ENCODE data around the gene PYGM. TPM values are rescaled to one million over a fixed set of nuclear protein-coding genes. Genes with fewer than 3 reads are reported as not detected.

The PYGM gene
- total RNA-seq, 1 experiment from 2014 or later, result 1.6 TPM

- TF ChIP-seq EZH2 (IDR thresholded peaks at IDR 0.05; ENCODE audit: low read depth), result no peak
- Histone ChIP-seq H3K4me3 (no peak overlapping the region), H3K36me3 (ENCODE audit: low read depth) (no peaks in the 10 kb centered on the region), H3F3A (ENCODE audit: insufficient read depth, low read depth) (peaks cover 6% of the 10 kb centered on the region; the same call in 1 of the 2 replicates), H2AFZ (no peak overlapping the region), H4K20me1 (ENCODE audit: insufficient read depth) (no peaks in the 10 kb centered on the region), H3K79me2 (ENCODE audit: low read depth) (no peaks in the 10 kb centered on the region), H3K27ac (no peak overlapping the region), H3K4me1 (replicated peaks; ENCODE audit: insufficient read depth) (no peaks in the 10 kb centered on the region), H3K4me2 (no peak overlapping the region), H3K9me3 (ENCODE audit: insufficient read depth, low read depth) (no peaks in the 10 kb centered on the region), H3K9me2 (ENCODE audit: insufficient read depth) (no peaks in the 10 kb centered on the region), H3K27me3 (ENCODE audit: insufficient read depth, low read depth) (peaks cover 2% of the 10 kb centered on the region)
- intact Hi-C loops (cut with micrococcal nuclease; ENCODE audit: unreplicated experiment), result no loop called here
- no TSS peak for BruUV-seq (replicated peaks)
- CTCF ChIA-PET, result no interaction called here
- DNase-seq, result no peak
- POLR2A ChIA-PET (ENCODE audit: unreplicated experiment), result no interaction called here
Measured at GRCh38 chr11:64750361-64751054, 9.3 kb downstream of the PYGM start.

- Histone ChIP-seq H2AFZ (no peak overlapping the region), H3K27me3 (ENCODE audit: insufficient read depth, low read depth) (peaks cover 20% of the 10 kb centered on the region), H3K4me2 (no peak overlapping the region), H3K4me3 (no peak overlapping the region), H3K79me2 (ENCODE audit: low read depth) (no peaks in the 10 kb centered on the region), H3K27ac (no peak overlapping the region), H3K9me2 (ENCODE audit: insufficient read depth) (no peaks in the 10 kb centered on the region), H3K36me3 (ENCODE audit: low read depth) (no peaks in the 10 kb centered on the region), H3F3A (ENCODE audit: insufficient read depth, low read depth) (peaks cover 12% of the 10 kb centered on the region; the same call in 1 of the 2 replicates), H3K4me1 (replicated peaks; ENCODE audit: insufficient read depth) (peaks cover 6% of the 10 kb centered on the region), H3K9me3 (ENCODE audit: insufficient read depth, low read depth) (no peaks in the 10 kb centered on the region), H4K20me1 (ENCODE audit: insufficient read depth) (no peaks in the 10 kb centered on the region)
- CTCF ChIA-PET, result no interaction called here
- POLR2A ChIA-PET (ENCODE audit: unreplicated experiment), result interaction anchor here (0.6 kb wide), 1 partner anchor 302 kb away, joined by 4 read pairs; no protein-coding TSS in a partner anchor
- intact Hi-C loops (cut with micrococcal nuclease; ENCODE audit: unreplicated experiment), result no loop called here
- BruUV-seq (replicated peaks), result no TSS peak
- DNase-seq, result peak in 1 of 2 experiments; percentile 47
- TF ChIP-seq EZH2 (IDR thresholded peaks at IDR 0.05; ENCODE audit: low read depth) (no peak), CTCF (conservative IDR thresholded peaks at IDR 0.05) (no peak)
Measured at GRCh38 chr11:64747961-64748665, 11.7 kb downstream of the PYGM start.

- H3K4me1 ChIP-seq (replicated peaks; ENCODE audit: insufficient read depth), result peaks cover 13% of the 10 kb centered on the region
- H3K79me2 ChIP-seq (ENCODE audit: low read depth), result no peaks in the 10 kb centered on the region
- peaks cover 12% of the 10 kb centered on the region; the same call in 1 of the 2 replicates for H3F3A ChIP-seq (ENCODE audit: insufficient read depth, low read depth)
- BruUV-seq (replicated peaks), result no TSS peak
- H3K36me3 ChIP-seq (ENCODE audit: low read depth), result no peaks in the 10 kb centered on the region
- no peak for DNase-seq
- TF ChIP-seq EZH2 (IDR thresholded peaks at IDR 0.05; ENCODE audit: low read depth) (no peak), CTCF (conservative IDR thresholded peaks at IDR 0.05) (no peak)
- no peaks in the 10 kb centered on the region for H3K9me2 ChIP-seq (ENCODE audit: insufficient read depth)
- no peaks in the 10 kb centered on the region for H3K9me3 ChIP-seq (ENCODE audit: insufficient read depth, low read depth)
- POLR2A ChIA-PET (ENCODE audit: unreplicated experiment), result interaction anchor here (0.7 kb wide), 1 partner anchor 107 kb away, joined by 3 read pairs; no protein-coding TSS in a partner anchor
- no peak overlapping the region for H2AFZ ChIP-seq
- H3K4me2 ChIP-seq, result no peak overlapping the region
- no peak overlapping the region for H3K4me3 ChIP-seq
- CTCF ChIA-PET, result no interaction called here
- H4K20me1 ChIP-seq (ENCODE audit: insufficient read depth), result no peaks in the 10 kb centered on the region
- no peak overlapping the region for H3K27ac ChIP-seq
- H3K27me3 ChIP-seq (ENCODE audit: insufficient read depth, low read depth), result peaks cover 34% of the 10 kb centered on the region
- intact Hi-C loops (cut with micrococcal nuclease; ENCODE audit: unreplicated experiment), result no loop called here
Measured at GRCh38 chr11:64746486-64746885, 13.3 kb downstream of the PYGM start.
